ENCODE measurements around the gene BEND7. TPM values are rescaled to one million over a fixed set of nuclear protein-coding genes. Genes with fewer than 3 reads are reported as not detected.

Gene BEND7
- total and polyA plus RNA-seq, 2 donors (not counting 3 experiments of a cell fraction or from before 2014, with no cell fraction given): 7.3 to 31.7 TPM

DNA sequence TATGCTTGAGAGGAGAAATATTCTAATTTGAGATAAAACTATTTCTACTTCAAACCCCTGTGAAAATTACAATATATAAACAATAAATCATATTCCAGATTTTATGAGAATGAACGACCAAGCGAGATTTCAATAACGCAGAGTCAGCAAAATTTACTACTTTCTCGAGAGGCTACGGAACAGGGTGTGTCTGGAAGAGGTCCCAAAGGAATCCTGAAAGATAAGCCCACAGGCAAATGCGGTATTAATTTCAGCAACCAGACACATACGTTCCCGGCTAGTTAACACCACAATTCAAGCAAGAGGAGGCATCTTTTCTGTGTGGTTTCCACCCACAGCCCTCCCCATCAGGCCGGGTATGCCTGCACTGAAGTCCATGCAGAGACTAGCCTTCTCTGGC, 26.4 kb downstream of the BEND7 start:
- no peaks in the 10 kb centered on the region for H3K9me1 ChIP-seq (replicated peaks; ENCODE audit: control insufficient read depth, extremely low read depth, insufficient read depth, low read length)
- no peak overlapping the region for H3K27ac ChIP-seq (ENCODE audit: insufficient read depth, low read depth, low read length)
- H3K9ac ChIP-seq (replicated peaks; ENCODE audit: extremely low read depth, insufficient read depth, low read length): no peak overlapping the region
- BruUV-seq (replicated peaks): no TSS peak
- H4K20me1 ChIP-seq (replicated peaks; ENCODE audit: control insufficient read depth, extremely low read depth, insufficient read depth, low read length): no peaks in the 10 kb centered on the region
- H3K79me2 ChIP-seq (ENCODE audit: control insufficient read depth, insufficient read depth, low read length): peaks cover 2% of the 10 kb centered on the region
- H3K4me1 ChIP-seq (ENCODE audit: control insufficient read depth, extremely low read depth, insufficient read depth, low read length): no peaks in the 10 kb centered on the region
- no peak overlapping the region for H2AFZ ChIP-seq (ENCODE audit: low read depth, low read length)
- intact Hi-C loops (cut with micrococcal nuclease) (no loop called here), dilution Hi-C loops (cut with MboI; ENCODE audit: extremely low pct_ligation_motif_present, low sequenced_read_pairs) (no loop called here)
- ChIA-PET CTCF (interaction anchor here (1.2 kb wide), 1 partner anchor 35 kb away, joined by 3 read pairs; no protein-coding TSS in a partner anchor), POLR2A (no interaction called here)
- H3K4me3 ChIP-seq (replicated peaks in 1 of 3; ENCODE audit: insufficient read depth in 1 of 3, low read depth in 1 of 3, low read length in 3 of 3): no peak overlapping the region
- H3K27me3 ChIP-seq (ENCODE audit: control insufficient read depth in 2 of 2, insufficient read depth in 2 of 2, low read length in 2 of 2): no peaks in the 10 kb centered on the region
- H3K9me3 ChIP-seq (replicated peaks; ENCODE audit: control insufficient read depth, insufficient read depth, low read length): no peaks in the 10 kb centered on the region
- FAIRE-seq (no peak), DNase-seq (ENCODE audit: low read depth, low spot score) (no peak)
- TF ChIP-seq EZH2 (IDR thresholded peaks at IDR 0.05; ENCODE audit: borderline replicate concordance, low read depth, low read length, severe bottlenecking) (no peak), FOS (IDR thresholded peaks at IDR 0.05; ENCODE audit: borderline replicate concordance, insufficient read depth, low read length) (no peak), POLR2AphosphoS5 (IDR thresholded peaks at IDR 0.05; ENCODE audit: insufficient read depth, low read depth, low read length) (no peak), POLR2A (IDR thresholded peaks at IDR 0.05; ENCODE audit: low read depth, low read length) (no peak), JUN (IDR thresholded peaks at IDR 0.05; ENCODE audit: borderline replicate concordance, insufficient read depth, insufficient read length, low read depth) (no peak), CTCF (IDR thresholded peaks at IDR 0.05; ENCODE audit: extremely low read depth in 1 of 2, insufficient read depth in 1 of 2, low read depth in 1 of 2, low read length in 2 of 2) (no peak), GATA2 (IDR thresholded peaks at IDR 0.05; ENCODE audit: insufficient read depth, insufficient read length, low read depth, low read length) (no peak), MYC (IDR thresholded peaks at IDR 0.05; ENCODE audit: low read depth, low read length) (no peak)
- TF ChIP-seq, protein P1, sequence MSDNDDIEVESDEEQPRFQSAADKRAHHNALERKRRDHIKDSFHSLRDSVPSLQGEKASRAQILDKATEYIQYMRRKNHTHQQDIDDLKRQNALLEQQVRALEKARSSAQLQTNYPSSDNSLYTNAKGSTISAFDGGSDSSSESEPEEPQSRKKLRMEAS (IDR thresholded peaks at IDR 0.05; ENCODE audit: insufficient read depth, insufficient read length): no peak
- no peak overlapping the region for H3K4me2 ChIP-seq (ENCODE audit: insufficient read depth, low read length)
- H3K36me3 ChIP-seq (ENCODE audit: control insufficient read depth in 2 of 2, extremely low read depth in 1 of 2, insufficient read depth in 2 of 2, low read length in 2 of 2): peaks cover 0 to 8% of the 10 kb centered on the region in 2 experiments
